22Rv1 (cell line): ENCODE results near the gene EFNA3.

ENCODE experiments used
- H3K27ac ChIP-seq: fragments of 450-650 bp; 2 replicates; pipeline ENCODE4 v1.5.1; 2017
- CTCF ChIP-seq: fragments of 450-650 bp; IDR thresholded peaks from 2 replicates; pipeline ENCODE4 v1.5.1; 2017; ENCODE audit warnings: mild to moderate bottlenecking
- ZFX ChIP-seq: fragments of 450-650 bp; IDR thresholded peaks from 2 replicates; pipeline ENCODE4 v1.6.1; 2017; ENCODE audit warnings: antibody characterized with exemption, borderline replicate concordance

The EFNA3 gene

GRCh38 chr1:155107309-155108264 is 28.9 kb downstream of the EFNA3 start:
- TF ChIP-seq ZFX (no peak), CTCF (no peak)
- H3K27ac ChIP-seq = no peak overlapping the region

- H3K27ac ChIP-seq = no peak overlapping the region
- TF ChIP-seq CTCF (no peak), ZFX (no peak)
Measured at GRCh38 chr1:155108296-155108695, 29.7 kb downstream of the EFNA3 start.

- no peak overlapping the region for H3K27ac ChIP-seq
- TF ChIP-seq ZFX (no peak), CTCF (no peak)
Measured at GRCh38 chr1:155110381-155110780, 31.7 kb downstream of the EFNA3 start.

GRCh38 chr1:155110826-155111225 is 32.2 kb downstream of the EFNA3 start:
- no peak overlapping the region for H3K27ac ChIP-seq
- no peak for TF ChIP-seq ZFX
- no peak for TF ChIP-seq CTCF

- TF ChIP-seq CTCF (no peak), ZFX (no peak)
- no peak overlapping the region for H3K27ac ChIP-seq
Measured at GRCh38 chr1:155113450-155113980, 34.9 kb downstream of the EFNA3 start.

- H3K27ac ChIP-seq = no peak overlapping the region
- no peak for TF ChIP-seq ZFX
- TF ChIP-seq CTCF = no peak
Measured at GRCh38 chr1:155116113-155116764, 37.6 kb downstream of the EFNA3 start.
